NCI-H128 (cell line): ENCODE data around the gene SIGLEC14.
"Not testable (repeated sequence)": the region's sequence is repeated elsewhere in the genome, so short reads cannot be mapped to it uniquely, and the experiment has no call there.

Experiments
- DNase-seq: peaks from one replicate; lab custom pipeline; 2025; ENCODE audit not compliant: unreplicated experiment; lab: John Stamatoyannopoulos, UW

Gene SIGLEC14

GRCh38 chr19:51646730-51647129 is at the start of gene SIGLEC14:
Gene SIGLEC14 (minus strand): TSS chr19:51646825. CDS start chr19:51646759, 66 bp downstream.
- DNase-seq = not testable (repeated sequence)

- DNase-seq = no peak
These were observed 49.2 kb upstream of the SIGLEC14 start for GRCh38 chr19:51695702-51696315.

- no peak for DNase-seq
These were observed 48.5 kb upstream of the SIGLEC14 start for GRCh38 chr19:51695088-51695487.

GRCh38 chr19:51694318-51695085 is 47.9 kb upstream of the SIGLEC14 start:
- DNase-seq = no peak

GRCh38 chr19:51693819-51694218 is 47.2 kb upstream of the SIGLEC14 start:
- DNase-seq = no peak

GRCh38 chr19:51693260-51693659 is 46.6 kb upstream of the SIGLEC14 start, which contains the start of gene SPACA6:
Gene SPACA6 (plus strand): TSS chr19:51693330. CDS start chr19:51693527, 197 bp downstream.
- no peak for DNase-seq

GRCh38 chr19:51692468-51692867 is 45.8 kb upstream of the SIGLEC14 start:
- no peak for DNase-seq

GRCh38 chr19:51691584-51692428 is 45.2 kb upstream of the SIGLEC14 start:
- no peak for DNase-seq

GRCh38 chr19:51691074-51691583 is 44.5 kb upstream of the SIGLEC14 start:
- DNase-seq = no peak

- peak; percentile 31 for DNase-seq
These were observed 43.9 kb upstream of the SIGLEC14 start for GRCh38 chr19:51690454-51691073.

- no peak for DNase-seq
These were observed 43.3 kb upstream of the SIGLEC14 start for GRCh38 chr19:51689751-51690453.

- DNase-seq = peak; percentile 86
These were observed 42.3 kb upstream of the SIGLEC14 start for GRCh38 chr19:51688671-51689571.

- DNase-seq = no peak
These were observed 41.4 kb upstream of the SIGLEC14 start for GRCh38 chr19:51687791-51688670.

GRCh38 chr19:51686171-51686570 is 39.5 kb upstream of the SIGLEC14 start:
- no peak for DNase-seq

GRCh38 chr19:51681286-51681941 is 34.8 kb upstream of the SIGLEC14 start:
- DNase-seq = no peak

- DNase-seq = no peak
These were observed 33.8 kb upstream of the SIGLEC14 start for GRCh38 chr19:51680474-51680873.

GRCh38 chr19:51676566-51677083 is 30.0 kb upstream of the SIGLEC14 start:
- no peak for DNase-seq
